ENCODE results near the gene GSTT4.
"Not testable (repeated sequence)": the region's sequence is repeated elsewhere in the genome, so short reads cannot be mapped to it uniquely, and the experiment has no call there.

Gene GSTT4

DNA sequence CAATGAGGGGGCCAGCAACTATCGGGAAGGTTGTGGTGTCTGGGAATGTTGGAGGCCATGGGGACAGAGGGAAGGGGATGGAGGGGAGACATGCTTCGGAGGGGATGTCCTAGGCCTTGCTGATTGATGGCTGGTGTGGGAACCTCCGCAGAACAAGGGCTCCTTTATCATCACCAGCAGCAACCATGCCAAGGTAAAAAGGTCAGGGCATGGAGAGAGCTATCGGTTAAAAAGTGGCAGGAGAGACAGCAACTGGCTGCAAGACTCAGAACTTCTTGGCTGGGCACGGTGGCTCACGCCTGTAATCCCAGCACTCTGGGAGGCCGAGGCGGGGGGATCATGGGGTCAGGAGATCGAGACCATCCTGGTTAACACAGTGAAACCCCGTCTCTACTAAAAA lies 3.0 kb downstream of the GSTT4 start:
- TF ChIP-seq, protein P1, sequence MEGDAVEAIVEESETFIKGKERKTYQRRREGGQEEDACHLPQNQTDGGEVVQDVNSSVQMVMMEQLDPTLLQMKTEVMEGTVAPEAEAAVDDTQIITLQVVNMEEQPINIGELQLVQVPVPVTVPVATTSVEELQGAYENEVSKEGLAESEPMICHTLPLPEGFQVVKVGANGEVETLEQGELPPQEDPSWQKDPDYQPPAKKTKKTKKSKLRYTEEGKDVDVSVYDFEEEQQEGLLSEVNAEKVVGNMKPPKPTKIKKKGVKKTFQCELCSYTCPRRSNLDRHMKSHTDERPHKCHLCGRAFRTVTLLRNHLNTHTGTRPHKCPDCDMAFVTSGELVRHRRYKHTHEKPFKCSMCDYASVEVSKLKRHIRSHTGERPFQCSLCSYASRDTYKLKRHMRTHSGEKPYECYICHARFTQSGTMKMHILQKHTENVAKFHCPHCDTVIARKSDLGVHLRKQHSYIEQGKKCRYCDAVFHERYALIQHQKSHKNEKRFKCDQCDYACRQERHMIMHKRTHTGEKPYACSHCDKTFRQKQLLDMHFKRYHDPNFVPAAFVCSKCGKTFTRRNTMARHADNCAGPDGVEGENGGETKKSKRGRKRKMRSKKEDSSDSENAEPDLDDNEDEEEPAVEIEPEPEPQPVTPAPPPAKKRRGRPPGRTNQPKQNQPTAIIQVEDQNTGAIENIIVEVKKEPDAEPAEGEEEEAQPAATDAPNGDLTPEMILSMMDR (IDR thresholded peaks at IDR 0.05) = no peak
- no peak overlapping the region for H3K27ac ChIP-seq
- no peaks in the 10 kb centered on the region for H3K36me3 ChIP-seq
- H3K27me3 ChIP-seq = peaks cover 4% of the 10 kb centered on the region
- no peaks in the 10 kb centered on the region for H3K9me3 ChIP-seq
- H3K4me3 ChIP-seq (ENCODE audit: low read depth in 1 of 2, low read length in 1 of 2) = no peak overlapping the region
- H3K4me1 ChIP-seq (ENCODE audit: control insufficient read depth in 1 of 2, insufficient read depth in 1 of 2, low read depth in 1 of 2, low read length in 1 of 2) = no peaks in the 10 kb centered on the region

DNA sequence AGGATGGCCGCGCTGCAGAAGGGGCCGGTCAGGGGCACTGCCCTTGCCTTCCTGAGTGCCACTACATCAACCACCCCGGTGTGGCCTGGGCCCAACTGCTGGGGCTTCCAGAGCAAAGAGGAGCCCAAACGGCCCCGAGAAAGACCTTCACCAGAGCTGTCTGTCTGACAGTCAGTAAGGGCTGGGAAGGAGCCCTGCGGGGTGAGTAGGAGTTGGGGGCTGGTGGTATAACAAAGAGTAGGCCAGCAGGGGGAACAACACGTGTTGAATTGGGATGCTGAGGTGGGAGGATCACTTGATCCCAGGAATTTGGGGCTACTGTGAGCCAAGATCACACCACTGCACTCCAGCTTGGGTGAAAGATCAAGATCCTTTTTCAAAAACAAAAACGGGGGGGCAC lies 3.9 kb downstream of the GSTT4 start:
- TF ChIP-seq, protein P1 (IDR thresholded peaks at IDR 0.05) = no peak
- no peak overlapping the region for H3K4me3 ChIP-seq (ENCODE audit: low read depth in 1 of 2, low read length in 1 of 2)

DNA sequence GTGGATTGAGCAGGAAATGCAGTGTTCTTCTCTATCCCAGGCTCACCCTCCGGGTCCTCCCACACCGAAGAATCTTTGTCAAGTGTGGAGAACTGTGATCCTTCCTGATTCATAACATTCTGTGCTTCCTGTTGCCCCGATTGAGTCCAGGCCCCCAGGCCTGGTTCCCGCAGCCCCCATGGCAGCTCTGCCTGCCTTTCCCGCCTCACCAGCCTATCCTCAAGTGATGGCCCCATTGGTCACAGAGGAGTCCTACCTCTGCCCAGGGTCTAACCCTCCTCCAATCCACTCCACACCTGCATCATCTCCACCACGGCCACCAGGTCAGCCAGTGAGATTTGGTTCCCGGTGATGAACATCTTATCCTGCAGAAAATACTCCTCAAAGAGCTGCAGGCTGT lies 5.5 kb downstream of the GSTT4 start:
- H3K9me3 ChIP-seq; H3K36me3 ChIP-seq; H3K4me1 ChIP-seq (ENCODE audit: control insufficient read depth in 1 of 2, insufficient read depth in 1 of 2, low read depth in 1 of 2, low read length in 1 of 2); H3K4me3 ChIP-seq (ENCODE audit: low read depth in 1 of 2, low read length in 1 of 2); H3K27me3 ChIP-seq; H3K27ac ChIP-seq: not testable (repeated sequence)

More for the DNA sequence above, 3.9 kb downstream of the GSTT4 start:
- H3K27ac ChIP-seq = no peak overlapping the region
- H3K36me3 ChIP-seq = no peaks in the 10 kb centered on the region
- H3K9me3 ChIP-seq = no peaks in the 10 kb centered on the region
- no peaks in the 10 kb centered on the region for H3K4me1 ChIP-seq (ENCODE audit: control insufficient read depth in 1 of 2, insufficient read depth in 1 of 2, low read depth in 1 of 2, low read length in 1 of 2)
- peaks cover 4% of the 10 kb centered on the region for H3K27me3 ChIP-seq

DNA sequence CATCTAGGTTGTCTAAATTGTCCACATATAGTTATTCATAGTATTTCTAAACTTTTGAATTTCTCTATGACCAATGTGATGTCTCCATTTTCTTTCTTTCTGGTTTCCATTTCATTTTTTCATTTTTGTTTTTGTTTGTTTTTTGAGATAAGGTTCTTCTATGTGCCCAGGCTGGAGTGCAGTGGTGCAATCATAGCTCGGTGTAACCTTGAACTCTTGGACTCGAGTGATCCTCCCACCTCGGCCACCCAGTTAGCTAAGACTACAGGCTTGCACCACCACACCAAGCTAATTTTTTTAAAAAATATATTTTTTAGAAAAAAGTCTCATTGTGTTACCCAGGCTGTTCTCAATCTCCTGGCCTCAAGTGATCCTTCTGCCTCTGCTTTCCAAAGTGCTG lies 8.2 kb downstream of the GSTT4 start:
- Histone ChIP-seq H3K4me1 (ENCODE audit: control insufficient read depth in 1 of 2, insufficient read depth in 1 of 2, low read depth in 1 of 2, low read length in 1 of 2) (no peaks in the 10 kb centered on the region), H3K27me3 (no peaks in the 10 kb centered on the region), H3K9me3 (no peaks in the 10 kb centered on the region), H3K27ac (no peak overlapping the region), H3K4me3 (ENCODE audit: low read depth in 1 of 2, low read length in 1 of 2) (no peak overlapping the region), H3K36me3 (no peaks in the 10 kb centered on the region)
- TF ChIP-seq, protein P1 (IDR thresholded peaks at IDR 0.05) = no peak

DNA sequence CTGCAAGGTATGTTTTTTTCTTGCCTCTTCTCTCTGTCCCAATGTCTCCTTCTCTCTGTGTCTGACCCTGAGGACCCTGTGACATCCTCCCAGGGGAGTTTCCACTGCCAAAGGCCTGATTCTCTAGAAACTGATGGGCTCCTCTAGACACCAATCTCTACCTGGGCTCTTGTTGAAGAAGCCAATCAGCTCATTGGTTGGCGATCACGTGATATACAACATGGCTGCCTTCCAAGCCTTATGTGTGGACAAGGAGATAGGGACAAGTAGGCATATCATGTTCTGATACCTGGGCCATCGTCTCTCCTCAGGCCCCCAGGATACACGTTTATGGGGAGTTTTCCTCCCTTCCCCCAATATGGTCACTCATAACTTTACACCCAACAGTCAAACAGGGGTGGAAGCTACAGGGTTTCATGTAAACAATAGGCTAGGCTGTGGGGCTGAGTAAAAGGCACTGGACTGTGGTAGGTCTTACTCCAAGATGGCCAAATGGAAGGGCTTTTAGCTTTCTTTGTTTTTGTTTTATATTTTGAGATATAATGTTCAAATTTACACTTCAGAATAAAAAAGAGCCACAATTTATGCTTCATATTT lies 11.6 kb downstream of the GSTT4 start:
- H3K4me1 ChIP-seq (ENCODE audit: control insufficient read depth in 1 of 2, insufficient read depth in 1 of 2, low read depth in 1 of 2, low read length in 1 of 2); H3K36me3 ChIP-seq; H3K27me3 ChIP-seq: not testable (repeated sequence)

DNA sequence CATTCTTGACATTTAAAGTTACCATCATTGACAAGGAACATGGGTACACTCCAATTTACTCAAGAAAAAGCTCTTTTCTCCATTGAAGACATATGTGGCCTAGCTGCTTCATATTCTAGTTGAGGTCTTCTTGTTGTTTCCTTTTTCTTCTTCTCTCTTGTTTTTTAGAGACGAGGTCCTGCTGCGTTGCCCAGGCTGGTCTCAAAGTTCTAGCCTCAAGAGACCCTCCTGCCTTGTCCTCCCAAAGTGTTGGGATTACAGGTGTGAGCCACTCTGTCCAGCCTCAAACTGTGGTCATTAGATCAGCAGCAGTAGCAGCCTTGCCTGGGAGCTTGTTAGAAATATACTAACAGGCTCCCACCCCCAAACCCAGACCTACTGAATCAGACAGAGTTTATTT lies 12.2 kb downstream of the GSTT4 start:
- not testable (repeated sequence) for H3K27me3 ChIP-seq

More for the DNA sequence above, 11.6 kb downstream of the GSTT4 start:
- not testable (repeated sequence) for H3K27ac ChIP-seq; H3K9me3 ChIP-seq; H3K4me3 ChIP-seq (ENCODE audit: low read depth in 1 of 2, low read length in 1 of 2)

DNA sequence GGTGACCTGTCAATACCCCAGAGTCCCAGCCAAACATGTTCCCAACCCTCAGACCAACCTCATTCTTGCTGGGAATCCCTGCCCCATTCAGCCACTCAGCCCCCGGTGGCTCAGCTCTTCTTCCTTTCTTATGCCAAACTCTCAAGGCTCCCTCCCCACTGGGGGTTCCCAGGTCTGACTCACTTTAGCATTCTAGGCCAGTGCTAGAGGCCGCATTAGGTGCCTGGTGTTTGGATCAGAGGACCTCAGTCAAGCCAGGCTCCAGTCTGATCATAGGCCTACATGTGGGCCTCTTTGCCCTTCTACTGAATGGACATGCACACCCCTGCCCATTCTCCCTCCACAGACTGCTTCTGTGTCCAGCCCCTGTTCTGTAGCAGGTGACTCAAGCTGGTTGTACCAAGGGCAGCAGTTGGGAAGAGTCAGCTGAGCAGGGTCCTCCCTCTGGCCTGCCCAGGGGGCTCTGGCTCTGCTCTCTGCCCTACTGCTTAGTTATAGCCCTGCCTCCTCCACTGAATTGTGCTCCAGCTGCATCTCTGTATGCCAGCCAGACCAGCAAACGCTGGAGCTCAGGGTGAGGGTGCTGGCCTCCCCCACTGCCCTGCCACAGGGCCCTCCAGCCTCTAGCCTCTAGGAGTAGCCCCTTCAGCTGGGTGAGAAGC lies 15.5 kb downstream of the GSTT4 start:
- not testable (repeated sequence) for H3K36me3 ChIP-seq; H3K4me3 ChIP-seq (ENCODE audit: low read depth in 1 of 2, low read length in 1 of 2); H3K4me1 ChIP-seq (ENCODE audit: control insufficient read depth in 1 of 2, insufficient read depth in 1 of 2, low read depth in 1 of 2, low read length in 1 of 2); H3K9me3 ChIP-seq; H3K27me3 ChIP-seq; H3K27ac ChIP-seq

More for the DNA sequence above, 12.2 kb downstream of the GSTT4 start:
- H3K27ac ChIP-seq; H3K9me3 ChIP-seq; H3K36me3 ChIP-seq; H3K4me3 ChIP-seq (ENCODE audit: low read depth in 1 of 2, low read length in 1 of 2); H3K4me1 ChIP-seq (ENCODE audit: control insufficient read depth in 1 of 2, insufficient read depth in 1 of 2, low read depth in 1 of 2, low read length in 1 of 2): not testable (repeated sequence)

DNA sequence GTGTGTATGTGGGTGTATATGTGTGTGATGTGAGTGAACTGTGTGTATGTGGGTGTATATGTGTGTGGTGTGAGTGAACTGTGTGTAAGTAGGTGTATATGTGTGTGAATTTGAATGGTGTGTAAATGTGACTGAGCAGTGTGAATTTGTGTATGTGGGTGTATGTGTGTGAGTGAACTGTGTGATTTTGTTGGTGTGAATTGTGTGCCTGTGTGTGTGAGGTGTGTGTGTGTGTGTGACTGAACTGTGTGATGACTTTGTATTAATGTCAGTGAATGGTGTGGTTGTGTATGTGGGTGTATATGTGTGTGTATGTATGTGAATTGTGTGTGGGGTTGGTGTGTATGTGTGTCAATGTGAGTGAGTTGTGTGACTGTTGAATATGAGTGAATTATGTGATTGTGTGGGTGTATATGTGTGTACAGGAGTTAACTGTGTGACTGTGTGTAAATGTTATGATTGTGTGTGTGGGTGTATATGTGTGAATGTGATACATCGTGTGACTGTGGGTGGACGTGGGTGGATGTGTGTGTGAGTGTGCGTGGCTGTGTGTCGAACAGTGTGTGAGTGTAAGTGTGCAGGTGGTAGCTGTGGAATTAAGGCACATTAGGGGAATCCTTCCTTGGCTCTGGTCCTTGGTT lies 18.6 kb downstream of the GSTT4 start:
- not testable (repeated sequence) for H3K36me3 ChIP-seq; H3K27ac ChIP-seq; H3K9me3 ChIP-seq; H3K4me3 ChIP-seq (ENCODE audit: low read depth in 1 of 2, low read length in 1 of 2); H3K27me3 ChIP-seq; H3K4me1 ChIP-seq (ENCODE audit: control insufficient read depth in 1 of 2, insufficient read depth in 1 of 2, low read depth in 1 of 2, low read length in 1 of 2)

DNA sequence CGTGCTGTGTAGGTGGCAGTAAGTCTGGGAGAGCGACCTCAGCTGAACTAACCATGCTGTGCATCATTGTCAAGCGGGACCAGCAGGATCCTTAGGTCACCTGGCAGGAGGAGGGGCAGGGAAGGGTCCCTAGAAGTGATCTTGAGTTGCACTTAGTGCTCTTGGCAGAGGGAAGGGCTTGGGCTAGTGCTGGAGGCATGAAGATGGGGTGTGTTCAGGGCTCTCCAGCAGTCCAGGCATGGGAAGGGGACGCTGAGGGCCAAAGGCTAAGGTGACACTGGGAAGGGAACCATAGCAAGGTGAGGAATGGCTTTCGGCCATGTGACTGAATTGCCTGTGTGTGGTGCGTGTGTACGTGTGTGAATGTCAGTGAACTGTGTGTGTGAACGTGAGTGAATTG lies 19.2 kb downstream of the GSTT4 start:
- not testable (repeated sequence) for H3K4me1 ChIP-seq (ENCODE audit: control insufficient read depth in 1 of 2, insufficient read depth in 1 of 2, low read depth in 1 of 2, low read length in 1 of 2)

More for the DNA sequence above, 19.2 kb downstream of the GSTT4 start:
- H3K27ac ChIP-seq; H3K9me3 ChIP-seq; H3K27me3 ChIP-seq; H3K36me3 ChIP-seq; H3K4me3 ChIP-seq (ENCODE audit: low read depth in 1 of 2, low read length in 1 of 2): not testable (repeated sequence)

Data from neutrophil (primary cell).